Activated naive CD8-positive, alpha-beta T cell treated with anti-CD3 and anti-CD28 coated beads, Interleukin-2, amount 50 U/mL, for 16 hours (primary cell): ENCODE data around the gene FAM131B.

Experiments
- DNase-seq: peaks from one replicate; pipeline ENCODE4 v3.0.0-alpha.2; 2020; ENCODE audit warnings: low read depth, low spot score

Gene FAM131B

DNA sequence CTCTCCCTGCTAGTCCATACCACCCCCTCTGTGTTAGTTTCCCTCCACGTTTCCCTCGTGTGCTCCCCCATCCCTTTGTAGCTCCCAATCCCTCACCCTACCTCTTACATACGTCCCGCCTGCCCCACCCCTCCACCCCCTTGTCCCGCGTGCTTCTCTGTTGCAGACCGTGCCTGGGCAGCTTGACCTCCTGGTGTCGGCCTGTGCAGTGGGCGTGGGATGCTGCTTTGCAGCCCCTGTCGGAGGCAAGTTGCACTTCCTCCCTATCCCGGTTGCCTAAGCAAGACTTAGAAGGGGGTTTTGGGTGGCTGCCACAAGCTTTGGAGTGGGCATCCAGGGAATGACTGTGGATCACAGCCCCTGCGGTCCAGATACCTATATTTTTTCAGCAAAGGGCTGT, 38.9 kb downstream of the FAM131B start:
- no peak for DNase-seq

GRCh38 chr7:143322760-143323633, 39.5 kb downstream of the FAM131B start:
- no peak for DNase-seq

- DNase-seq: no peak
Measured at GRCh38 chr7:143321734-143322133, 40.8 kb downstream of the FAM131B start.

GRCh38 chr7:143321242-143321641, 41.3 kb downstream of the FAM131B start:
- DNase-seq: no peak

DNA sequence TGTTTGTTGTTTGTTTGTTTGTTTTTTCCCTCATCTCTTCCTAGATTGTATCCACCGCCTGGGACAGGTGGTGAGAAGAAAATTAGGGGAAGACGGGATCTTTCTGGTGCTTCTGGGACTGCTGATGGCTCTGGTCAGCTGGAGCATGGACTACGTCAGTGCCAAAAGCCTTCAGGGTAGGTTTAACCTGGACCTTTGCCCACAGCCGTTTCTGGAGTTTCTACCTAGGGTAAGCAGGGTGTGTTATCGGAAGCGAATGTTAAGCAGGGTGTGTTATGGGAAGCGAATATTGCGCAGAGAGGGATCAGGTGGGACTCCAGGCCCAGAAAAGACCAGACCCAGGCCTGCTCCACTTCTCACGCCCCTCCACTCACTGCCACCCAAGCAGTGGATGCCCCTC, 41.9 kb downstream of the FAM131B start:
- no peak for DNase-seq

DNA sequence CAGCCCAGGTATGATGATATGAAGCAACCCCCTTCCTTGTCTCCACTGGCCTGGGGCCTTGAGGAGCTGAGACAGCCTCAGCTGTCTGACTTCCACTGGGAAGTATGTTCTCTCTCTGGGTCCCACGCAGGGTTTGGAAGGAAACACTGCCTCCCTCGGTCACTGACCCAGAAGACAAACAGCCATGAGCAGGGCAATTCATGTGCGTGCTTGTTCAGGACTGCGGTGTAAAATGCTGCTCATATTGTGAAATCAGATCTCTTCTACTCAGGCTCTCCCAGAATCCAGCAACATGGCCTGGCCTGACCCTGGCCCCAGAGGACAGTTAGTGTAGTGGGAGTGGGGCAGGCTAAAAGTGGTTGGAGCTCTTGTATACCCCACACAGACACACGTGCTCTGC, 43.9 kb downstream of the FAM131B start:
- DNase-seq: no peak

DNA sequence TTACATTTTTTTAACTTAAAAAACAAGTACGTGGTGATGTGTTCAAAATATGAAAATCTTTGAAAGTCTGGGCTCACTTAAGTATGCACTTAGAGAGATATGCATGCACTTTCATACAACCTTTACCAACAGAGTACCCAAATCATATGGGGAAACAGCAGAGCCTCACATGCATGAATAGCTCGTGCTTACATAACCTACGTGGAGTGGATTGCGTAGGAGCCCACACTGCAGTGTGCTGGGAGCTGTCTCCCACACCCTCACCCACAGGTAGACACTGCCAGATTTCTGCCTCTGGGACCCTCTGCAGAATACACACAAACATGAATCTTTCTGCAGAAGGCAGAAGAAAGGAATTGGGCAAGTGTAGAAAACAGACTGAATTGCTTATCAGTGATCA, 46.0 kb downstream of the FAM131B start:
- no peak for DNase-seq

GRCh38 chr7:143315776-143316175, 46.7 kb downstream of the FAM131B start, which contains the start of gene CLCN1:
CLCN1 (plus strand) TSS chr7:143316111; CDS start chr7:143316213, 102 bp downstream.
- no peak for DNase-seq

DNA sequence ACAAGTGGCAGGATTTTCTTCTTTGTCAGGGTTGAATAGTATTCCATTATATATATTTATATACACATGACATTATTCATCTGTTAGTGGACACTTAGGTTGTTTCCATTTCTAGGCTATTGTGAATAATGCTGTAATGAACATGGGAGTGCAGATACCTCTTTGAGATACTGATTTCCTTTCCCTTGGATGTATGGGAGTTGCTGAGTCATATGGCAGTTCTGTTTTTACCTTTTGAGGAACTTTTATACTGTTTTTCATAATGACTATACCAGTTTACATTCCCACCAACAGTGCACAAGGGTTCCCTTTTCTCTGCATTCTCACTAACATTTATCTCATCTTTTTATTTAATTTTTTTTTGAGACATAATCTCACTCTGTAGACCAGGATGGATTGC, 48.4 kb downstream of the FAM131B start:
- no peak for DNase-seq

- no peak for DNase-seq
Measured at GRCh38 chr7:143308632-143309031, 53.9 kb downstream of the FAM131B start.

- DNase-seq: peak; percentile 19
Measured at GRCh38 chr7:143305423-143306070, 57.0 kb downstream of the FAM131B start.

GRCh38 chr7:143304938-143305337, 57.6 kb downstream of the FAM131B start:
- no peak for DNase-seq

DNA sequence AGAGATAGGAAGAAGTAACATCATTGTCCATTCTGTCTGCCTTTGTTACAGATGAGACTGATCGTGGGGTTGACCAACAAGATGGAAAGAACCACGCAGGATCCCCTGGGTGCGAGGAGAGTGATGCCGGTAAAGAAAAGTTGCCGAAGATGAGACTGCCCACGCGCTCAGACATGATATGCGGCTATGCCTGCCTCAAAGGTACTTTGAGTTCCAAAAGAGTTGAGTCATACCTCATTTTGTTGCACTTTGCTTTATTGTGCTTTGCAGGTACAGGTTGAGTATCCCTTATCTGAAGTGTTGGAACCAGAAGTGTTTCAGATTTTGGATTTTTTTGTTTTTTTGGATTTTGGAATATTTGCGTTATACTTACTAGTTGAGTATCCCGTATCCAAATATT, 58.8 kb downstream of the FAM131B start:
- DNase-seq: no peak
